ENCODE data around the gene YIPF3.
"Not testable (repeated sequence)": the region's sequence is repeated elsewhere in the genome, so short reads cannot be mapped to it uniquely, and the experiment has no call there.

The YIPF3 gene

DNA sequence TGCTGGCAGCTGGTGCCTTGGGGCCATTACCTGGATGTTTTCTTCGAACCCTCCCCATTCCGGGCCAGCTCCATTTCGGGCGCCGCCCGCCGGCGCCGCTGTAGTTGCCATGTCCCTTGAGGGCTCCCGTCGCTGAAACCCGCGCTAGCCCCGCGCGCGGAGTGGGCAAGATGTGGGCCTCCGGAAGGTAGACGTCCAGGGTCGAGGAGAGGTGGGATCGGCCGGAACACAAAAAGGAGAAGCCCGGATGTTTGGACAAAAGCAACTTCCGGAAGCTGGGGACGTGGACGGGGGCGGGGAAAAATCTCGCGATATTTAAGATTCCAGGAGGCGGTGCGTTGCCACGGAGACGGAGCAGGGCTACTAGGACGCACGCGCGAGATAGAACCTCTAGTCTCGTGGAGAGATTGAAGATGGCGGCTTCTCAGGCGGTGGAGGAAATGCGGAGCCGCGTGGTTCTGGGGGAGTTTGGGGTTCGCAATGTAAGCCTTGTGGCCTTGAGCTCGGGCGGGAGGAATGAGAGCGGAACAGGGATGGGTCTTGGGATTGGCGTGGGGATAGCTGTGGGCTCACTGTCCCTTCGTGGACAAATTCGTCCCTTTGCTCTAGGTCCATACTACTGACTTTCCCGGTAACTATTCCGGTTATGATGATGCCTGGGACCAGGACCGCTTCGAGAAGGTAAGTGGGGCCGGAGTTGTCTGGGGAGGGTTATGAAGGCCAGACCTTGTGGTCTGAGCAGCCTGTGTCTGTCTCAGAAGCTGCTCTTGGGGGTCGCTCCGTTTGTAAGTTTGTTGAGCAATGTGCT is at the start of gene YIPF3, which contains the start of gene POLR1C:
Gene YIPF3, minus strand, starts transcription at position 230 of the 808 bp plus-strand sequence. Its CDS starts 119 bp downstream, at position 111.
Gene POLR1C, plus strand, starts transcription at position 393 of the 808 bp plus-strand sequence. Its CDS starts 21 bp downstream, at position 414.
- DNase-seq: peak; percentile 95 to 97

DNA sequence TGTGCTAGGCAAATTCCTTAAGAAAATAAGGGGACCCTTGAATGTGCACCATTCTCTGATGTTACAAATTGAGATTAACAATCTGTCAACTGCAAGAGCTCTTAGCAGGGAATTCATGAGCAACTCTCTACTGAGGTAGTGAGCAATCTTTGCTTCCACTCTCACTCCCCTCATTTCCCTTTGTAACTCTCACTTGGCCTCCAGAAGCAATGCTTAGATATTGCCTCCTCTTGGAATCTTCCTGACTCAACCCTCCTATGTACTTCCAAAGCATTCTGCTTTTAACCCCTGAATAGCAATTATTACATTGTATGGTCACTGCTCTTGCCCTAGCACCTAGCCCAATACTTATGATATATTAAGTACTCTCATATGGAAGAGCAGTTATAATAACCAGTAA is 42.6 kb upstream of the YIPF3 start:
- DNase-seq: no peak

DNA sequence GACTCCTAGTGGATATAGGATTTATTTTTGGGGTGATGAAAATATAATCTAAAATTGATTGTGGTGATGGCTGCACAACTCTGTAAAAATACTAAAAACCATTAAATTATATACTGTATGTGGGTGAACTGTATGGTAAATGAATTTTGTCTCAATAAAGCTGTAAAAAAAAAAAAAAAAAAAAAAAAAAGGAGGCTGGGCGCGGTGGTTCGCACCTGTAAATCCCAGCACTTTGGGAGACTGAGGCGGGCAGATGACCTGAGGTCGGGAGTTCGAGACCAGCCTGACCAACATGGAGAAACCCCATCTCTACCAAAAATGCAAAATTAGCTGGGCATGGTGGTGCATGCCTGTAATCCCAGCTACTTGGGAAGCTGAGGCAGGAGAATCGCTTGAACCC is 40.9 kb upstream of the YIPF3 start:
- DNase-seq: not testable (repeated sequence)

DNA sequence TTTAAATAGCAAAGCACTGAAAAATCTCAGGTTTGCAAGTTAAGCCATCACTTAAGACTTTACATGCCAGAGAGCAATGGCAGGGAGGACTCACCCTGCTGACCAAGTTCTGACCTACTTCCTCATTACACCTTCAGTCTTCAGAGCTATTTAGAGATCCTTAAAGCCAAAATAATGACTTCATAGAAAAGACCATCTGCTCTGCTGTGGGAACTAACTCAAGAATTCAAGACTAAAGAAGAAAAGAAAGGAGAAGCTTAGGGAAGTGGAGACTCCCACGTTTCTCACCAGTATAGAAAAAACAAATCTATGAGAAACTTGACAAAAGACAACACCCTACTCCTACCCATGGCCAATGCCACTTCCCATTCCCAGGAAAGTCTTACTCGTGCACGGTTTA is 30.5 kb upstream of the YIPF3 start:
- DNase-seq: no peak

DNA sequence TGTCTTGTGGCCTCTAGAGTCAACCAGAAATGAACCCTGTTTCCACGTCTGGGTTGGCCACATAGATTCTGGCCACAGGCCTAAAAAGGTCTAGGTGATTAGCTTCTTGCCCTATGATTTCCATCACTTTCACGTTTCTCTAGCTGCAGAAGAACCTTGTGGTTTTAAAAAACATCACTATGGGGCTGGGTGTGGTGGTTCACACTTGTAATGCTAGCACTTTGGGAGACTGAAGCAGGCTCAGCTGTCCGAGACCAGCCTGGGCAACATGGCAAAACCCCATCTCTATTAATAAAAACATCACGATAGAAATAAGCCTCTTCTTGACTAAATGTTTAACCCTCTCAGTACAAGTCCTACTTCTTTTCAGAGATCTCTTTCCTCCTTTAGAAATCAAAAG is 27.7 kb upstream of the YIPF3 start:
- no peak for DNase-seq

DNA sequence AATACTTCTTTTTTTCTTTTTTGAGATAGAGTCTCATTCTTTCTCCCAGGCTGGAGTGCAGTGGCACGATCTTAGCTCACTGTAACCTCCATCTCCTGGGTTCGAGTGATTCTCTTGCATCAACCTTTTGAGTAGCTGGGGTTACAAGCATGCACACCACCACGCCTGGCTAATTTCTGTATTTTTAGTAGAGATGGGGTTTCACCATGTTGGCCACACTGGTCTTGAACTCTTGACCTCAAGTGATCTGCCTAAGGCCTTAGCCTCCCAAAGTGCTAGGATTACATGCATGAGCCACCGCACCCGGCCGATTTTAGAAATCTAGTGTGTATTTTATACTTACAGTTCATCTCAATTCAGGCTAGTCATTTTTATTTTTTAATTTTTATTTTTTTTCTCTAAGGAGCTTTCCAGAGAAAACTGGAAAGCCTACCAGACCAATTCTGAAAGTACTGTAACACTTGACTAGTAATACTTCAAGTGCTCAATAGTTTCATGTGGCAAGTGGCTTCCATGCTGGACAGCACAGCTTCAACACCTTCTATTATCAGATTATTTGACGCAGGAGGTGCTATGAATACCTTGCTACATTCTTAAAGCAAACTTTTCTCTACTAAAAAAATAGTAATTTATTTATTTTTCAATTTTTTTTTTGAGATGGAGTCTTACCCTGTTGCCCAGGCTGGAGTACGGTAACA is 25.2 kb upstream of the YIPF3 start:
- DNase-seq: no peak

DNA sequence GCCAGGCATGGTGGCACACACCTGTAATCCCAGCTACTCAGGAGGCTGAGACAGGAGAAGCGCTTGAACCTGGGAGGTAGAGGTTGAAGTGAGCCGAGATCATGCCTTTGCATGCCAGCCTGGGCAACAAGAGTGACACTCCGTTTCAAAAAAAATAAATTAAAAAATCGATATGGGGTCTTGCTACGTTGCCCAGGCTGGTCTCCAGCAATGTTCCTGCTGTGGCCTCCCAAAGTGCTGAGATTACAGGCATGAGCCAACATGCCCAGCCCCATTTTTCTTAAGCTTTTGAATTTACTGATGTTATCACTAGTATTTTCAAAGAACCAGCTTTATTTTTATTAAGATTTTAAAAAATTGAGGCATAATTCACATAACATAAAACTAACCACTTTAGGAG is 23.8 kb upstream of the YIPF3 start:
- no peak for DNase-seq

DNA sequence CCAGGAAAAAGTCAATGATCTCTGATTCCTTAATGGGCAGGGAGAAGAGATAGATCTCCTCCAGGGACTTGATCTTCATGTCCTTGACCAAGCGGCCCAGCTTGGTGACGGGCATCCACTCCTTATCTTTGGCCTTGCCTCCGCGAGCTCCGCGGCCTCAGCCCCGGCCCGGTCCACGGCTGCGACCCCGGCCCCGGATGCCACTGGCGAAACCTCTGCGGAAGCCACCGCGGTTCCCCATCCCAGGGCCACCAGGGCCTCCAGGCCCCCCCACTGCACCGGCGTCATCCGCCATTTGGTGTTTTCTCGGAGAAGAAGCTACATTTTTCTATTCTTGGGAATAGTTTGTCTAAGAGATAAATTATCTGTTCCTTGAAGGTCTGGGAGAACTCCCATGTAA is 22.7 kb upstream of the YIPF3 start:
- DNase-seq: not testable (repeated sequence)

DNA sequence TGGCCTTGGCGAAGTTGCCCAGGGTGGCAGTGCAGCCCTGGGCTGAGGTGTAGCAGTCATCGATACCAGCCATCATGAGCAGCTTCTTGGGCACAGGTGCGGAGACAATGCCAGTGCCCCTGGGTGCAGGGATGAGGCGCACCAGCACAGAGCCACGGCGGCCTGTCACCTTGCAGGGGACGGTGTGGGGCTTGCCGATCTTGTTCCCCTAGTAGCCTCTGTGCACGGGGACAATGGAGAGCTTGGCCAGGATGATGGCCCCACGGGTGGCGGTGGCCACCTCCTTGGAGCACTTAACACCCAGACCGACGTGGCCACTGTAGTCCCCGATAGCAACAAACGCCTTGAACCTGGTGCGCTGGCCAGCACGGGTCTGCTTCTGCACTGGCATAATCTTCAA is 22.3 kb upstream of the YIPF3 start:
- DNase-seq: not testable (repeated sequence)

DNA sequence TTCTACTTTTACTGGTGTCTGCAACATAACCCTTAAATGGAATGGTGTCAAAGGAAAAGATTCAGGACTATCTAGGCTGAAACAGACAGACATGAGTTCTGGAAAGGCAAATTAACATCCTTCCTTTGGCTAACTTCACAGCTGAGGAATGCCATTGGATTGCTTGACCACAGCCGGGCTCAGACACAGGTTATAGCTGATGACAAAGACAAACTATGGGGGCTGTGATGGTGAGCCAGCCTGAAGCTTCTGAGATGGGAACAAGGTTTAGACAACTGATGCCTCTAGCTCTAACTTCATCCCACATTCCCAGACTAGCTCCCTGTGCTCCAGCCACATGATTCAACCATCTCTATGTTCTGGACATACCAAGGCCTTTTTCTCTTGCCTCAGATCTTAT is 15.5 kb upstream of the YIPF3 start:
- no peak for DNase-seq

DNA sequence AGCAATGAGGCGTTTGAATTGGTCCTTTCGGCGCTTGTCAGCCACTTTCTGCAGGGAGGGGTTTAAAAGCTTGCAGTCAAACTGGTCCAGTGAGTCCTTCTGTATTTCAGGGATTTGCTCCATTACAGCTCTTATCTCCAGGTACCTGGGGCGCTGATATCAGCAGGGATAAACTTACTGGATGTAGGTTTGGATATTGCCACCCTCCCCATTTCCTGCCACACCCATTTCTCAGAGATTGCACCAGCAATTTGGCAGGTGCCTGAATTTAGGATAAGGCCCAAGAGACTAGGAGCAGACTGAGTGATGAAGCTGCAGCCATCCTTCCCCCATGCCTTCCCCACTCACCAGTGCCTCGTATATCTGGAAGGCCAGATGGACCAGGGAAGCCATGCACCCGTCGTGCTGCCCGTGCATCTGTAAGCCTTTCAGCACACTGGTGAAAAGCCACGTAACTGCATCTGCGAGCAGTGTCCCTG is 7.8 kb upstream of the YIPF3 start:
- DNase-seq: no peak

DNA sequence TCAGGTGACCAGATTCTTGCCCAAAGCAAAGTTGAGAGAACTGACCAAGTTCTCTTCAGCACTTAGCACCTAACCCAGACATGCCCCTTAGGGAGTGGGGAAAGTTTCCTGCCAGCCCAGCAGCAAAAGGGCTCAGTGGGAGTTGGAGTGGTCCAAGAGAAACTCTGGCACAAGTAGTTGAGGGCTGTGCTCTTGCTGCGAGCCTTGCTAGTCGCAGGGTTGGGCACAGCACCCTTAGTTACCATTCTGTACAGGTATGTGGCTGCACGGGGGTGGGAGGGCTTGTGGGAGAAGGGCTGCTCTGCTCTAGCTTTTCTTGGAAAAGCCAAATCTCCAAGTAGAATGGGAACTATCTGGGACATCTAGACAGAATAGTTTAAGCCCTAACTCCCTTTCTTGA is 6.6 kb upstream of the YIPF3 start:
- no peak for DNase-seq

DNA sequence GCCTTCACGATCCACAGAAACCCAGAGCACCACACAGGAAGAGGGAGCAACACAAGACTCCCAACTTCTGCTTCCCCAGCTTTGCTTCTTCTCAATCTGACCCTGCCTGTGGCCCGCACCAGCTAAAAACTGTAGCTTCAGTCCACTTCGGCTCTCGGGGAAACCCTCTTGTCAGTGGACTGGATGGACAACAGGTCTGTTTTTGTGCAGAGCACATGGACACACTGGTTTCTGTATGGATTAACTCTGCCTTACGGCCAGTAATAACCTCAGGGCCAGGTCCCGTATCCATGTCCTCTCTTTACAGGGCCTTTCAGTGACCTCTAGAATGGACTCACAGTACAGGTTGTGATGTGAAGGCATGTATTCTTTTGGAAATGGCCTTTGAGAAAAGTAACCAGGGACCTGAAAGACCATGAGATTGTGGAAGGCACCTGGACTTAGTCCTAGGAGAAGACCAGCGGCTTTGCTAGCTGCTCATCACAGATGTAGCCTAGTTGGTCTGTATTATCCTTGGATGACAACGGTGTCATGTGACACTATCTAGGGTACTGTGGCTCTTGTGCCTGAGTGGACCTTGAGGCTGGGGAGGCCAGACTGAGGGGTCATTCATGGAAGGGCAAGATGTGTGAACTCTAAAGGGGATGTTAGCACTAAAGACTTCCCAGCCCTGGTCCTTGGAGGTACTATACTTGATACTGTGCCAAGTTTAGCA is 6.0 kb upstream of the YIPF3 start:
- DNase-seq: no peak

DNA sequence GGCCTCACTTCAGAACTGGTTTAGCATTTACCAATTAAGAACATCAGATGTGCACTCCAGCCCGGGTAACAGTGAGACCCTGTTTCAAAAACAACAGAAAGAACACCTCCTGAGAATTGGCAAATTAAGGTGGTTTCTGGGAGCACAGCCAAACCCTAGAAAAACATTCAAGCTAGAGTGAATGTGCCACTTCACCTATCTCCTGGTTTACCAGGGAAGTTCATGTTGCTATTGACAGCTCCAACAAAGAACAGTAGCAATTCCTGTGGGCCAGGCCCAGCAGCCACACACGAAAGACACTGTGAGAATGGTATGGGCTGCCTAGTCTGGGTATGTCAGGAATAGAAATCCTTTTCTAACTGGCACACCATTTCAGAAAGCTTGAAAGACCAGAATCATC is 5.1 kb upstream of the YIPF3 start:
- no peak for DNase-seq

DNA sequence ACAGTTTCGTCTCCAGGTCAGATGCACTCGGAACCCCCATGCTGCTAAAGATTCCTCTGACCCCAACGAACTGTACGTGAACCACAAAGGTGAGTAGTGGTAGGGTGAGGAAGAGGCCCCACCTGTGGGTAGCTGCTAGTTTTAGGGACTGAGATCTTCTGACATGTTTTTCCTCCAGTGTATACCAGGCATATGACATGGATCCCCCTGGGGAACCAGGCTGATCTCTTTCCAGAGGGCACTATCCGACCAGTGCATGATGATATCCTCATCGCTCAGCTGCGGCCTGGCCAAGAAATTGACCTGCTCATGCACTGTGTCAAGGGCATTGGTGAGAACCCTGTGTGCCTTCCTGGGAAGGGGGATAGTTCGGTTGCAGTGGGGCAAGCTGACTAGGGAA is 3.4 kb upstream of the YIPF3 start:
- DNase-seq: no peak

DNA sequence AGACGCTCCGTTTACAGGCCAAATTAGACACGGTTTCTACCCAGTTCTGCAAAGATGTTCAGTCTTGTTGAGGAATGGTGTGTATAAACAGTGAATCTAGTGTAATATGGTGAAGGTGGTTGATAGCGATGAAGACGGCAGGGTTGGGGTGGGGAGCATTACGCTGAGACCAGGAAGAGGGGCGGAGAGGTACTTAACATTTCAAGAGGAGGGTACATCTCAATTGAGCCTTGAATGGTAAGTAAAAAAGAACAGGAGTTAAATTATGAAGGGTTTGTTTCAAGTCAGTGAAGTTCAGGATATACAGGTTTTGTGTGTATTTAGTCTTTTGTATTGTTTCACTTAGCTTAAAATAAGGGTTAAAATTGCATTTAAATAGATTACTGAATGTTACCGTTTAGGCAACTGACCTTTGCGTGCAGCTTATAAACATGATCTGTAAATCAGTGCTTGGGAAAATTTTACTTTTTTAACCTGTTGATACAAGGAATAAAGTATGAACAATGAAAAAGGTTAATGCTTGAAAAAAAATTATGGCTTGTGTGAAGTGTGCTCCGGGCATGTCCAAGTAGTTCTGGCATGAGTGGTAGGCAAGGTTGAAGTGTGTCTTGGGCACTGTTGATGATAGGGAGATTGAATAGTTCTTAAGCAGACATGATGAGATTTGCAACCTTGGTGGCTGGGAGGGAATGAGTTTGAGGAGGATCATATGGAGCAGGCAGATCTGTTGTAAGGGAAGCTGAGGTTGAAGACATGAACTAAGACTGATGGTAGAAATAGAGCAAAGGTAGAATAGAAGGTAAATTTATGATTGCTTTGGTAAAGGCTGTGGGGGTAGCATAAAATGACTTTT is 1.0 kb upstream of the YIPF3 start:
- no peak for DNase-seq

DNA sequence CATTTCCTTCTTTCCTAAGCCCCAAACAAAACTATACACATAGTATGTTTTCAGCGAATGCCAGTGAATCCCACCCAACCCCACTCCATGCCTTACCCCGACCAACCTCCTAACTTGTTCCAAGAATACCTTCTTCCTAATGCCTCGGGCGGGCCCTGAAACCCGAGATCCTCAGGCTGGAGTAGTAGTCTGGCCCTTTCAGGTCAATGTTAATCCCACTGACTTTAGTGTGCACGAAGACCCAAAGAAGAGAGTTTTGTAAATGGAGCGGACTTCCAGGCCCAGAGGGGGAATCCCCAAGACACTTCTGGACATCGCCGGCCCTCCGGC is 394 bp downstream of the YIPF3 start:
- no peak for DNase-seq

DNA sequence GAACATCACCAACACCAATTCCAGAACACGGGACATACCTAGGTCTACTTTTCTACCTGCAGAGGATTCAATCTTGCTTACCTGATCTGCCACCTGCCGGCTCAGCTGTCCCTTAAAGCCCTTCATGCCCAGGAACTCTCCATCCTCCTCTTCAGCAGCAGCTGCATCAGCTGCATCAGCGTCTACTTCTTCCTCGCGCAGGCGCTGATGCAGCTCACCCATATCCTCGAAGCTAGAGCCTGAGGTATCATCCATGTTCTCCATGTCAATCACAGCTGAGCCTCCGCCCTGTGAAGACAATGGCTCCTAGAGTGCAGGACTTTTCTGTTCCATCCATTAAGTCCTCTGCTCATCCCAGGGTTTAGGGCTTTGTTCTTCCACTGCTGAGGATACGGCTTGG is 918 bp downstream of the YIPF3 start:
- no peak for DNase-seq

DNA sequence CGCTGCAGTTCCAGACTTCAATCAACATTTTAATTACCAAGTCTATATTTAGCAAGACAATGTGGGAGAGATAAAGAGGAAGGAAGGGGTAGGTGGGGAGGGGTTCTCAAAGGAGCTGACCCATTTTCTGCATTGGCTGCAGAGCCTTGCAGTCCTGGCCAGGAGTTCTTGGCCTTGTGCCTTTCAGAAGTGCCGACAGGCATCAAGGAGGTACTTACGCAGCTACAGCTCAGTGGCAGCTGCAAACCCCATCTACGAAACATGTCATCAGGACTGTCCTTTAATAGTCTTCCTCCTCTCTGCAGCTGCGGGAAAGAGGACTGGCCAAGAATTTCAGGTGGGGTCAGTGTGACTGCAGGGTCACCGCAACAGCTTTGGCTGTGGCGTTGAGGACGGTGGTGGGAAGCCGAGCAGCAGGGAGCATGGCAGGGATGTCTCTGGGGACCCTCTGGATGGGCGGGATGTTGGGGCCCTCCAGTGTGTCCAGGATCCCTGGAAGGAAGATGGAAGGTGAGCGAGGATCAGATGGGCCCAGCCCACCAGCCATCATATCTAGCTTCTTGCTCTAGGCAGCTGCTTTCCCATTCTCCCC is 4.8 kb downstream of the YIPF3 start:
- no peak for DNase-seq

DNA sequence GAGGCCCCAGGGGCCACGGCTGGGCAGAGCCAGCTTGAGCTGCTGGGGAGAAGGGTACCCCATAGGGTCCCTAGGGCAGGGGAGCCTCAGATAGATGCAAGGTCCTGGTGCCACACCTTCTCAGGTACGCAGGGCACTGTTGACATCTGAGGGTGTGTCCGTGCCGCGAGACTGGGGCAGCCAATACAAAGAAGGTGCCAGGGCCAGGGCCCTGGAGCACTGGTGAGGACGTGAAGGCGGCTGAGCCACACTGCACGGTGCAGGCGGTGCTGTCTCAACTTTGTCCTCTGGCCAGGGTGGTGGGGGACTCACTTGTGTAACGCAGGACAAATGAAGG is 5.9 kb downstream of the YIPF3 start:
- no peak for DNase-seq

DNA sequence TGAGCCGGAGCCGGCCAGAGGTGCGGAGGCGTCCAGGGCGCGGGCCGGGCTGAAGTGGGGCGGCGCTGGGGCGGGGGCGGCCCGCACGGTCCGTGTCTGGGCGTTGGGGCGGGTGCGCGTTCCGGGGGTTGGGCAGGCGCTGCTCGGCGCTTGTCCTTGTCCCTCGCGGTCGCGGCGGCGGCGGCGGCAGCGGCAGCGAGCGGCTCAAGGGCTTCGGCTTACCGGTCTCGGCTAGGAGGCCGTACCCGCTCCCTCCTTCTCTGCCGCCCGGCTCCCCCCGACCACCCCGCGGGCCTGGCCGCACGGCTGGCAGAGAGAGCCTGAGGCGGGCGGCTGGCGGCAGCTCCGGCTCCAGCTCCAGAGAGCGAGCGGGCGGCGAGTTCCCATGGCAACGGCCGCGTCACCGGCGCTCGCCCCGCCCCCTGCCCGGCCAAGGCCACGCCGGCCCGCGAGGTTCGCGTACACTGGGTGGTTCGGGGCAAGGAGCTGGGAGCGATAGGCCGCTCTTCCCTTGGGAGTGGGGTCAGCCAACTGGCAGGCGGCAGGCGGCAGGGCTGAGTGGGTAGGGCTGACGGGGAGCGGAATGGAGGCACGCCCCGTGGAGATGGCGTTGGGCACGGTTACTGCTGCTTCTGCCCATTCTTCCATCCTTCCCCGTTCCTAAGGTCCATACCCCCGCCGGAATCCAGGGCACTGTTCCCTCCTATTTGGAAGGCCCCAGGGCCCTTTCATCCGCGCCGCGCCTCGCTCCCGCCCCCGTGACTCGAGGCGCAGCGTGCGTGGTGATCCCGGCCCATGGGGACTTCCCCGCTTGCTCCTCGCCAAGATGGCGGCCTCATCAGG is 6.5 kb downstream of the YIPF3 start, which contains the start of gene LRRC73:
Gene LRRC73, minus strand, starts transcription at position 363 of the 843 bp plus-strand sequence. CDS start 561 bp downstream, outside the sequence.
- DNase-seq: peak; percentile 81 to 85

Measured in stimulated activated CD4-positive, alpha-beta T cell treated with anti-CD3 and anti-CD28 coated beads, Interleukin-2, amount 100 ng/mL, for 24 hours (primary cell).